ENCODE data around the gene RNF220.

DNA sequence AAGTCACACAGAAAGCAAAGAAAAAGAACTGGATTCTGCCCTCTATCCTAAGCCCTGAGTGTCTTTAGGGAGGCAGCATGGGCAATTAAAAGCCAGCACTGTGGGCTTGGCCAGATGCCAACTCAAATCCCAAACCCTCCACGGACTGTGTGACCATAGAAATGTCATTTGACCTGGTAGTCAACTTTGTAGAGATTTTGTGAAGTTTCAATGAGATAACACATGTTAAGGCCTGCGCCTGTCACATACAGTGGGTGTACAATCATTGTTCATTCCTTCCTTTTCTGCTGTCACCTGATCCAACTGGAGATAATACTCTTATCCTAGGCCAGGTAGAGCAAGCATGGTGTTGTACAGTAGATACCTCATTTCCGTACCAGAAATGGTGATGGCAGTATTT lies 215.0 kb downstream of the RNF220 start:
- no peak for TF ChIP-seq CTCF (IDR thresholded peaks at IDR 0.05; ENCODE audit: low read depth, low read length, poor library complexity, severe bottlenecking)
- TF ChIP-seq EZH2phosphoT487 (IDR thresholded peaks at IDR 0.05; ENCODE audit: borderline replicate concordance, low read length), result no peak
